ACC112 (cell line): ENCODE data around the gene ABLIM1.

Source experiments
- H2AFZ ChIP-seq: fragments of 200-600 bp; sonication (generic); one replicate; pipeline ENCODE4 v1.6.0; 2017; ENCODE audit warnings: antibody characterized with exemption, low read length; ENCODE audit not compliant: unreplicated experiment
- H3K27ac ChIP-seq: fragments of 200-600 bp; sonication (generic); 2 replicates; pipeline ENCODE4 v1.5.1; 2014; ENCODE audit warnings: low read depth, mild to moderate bottlenecking, antibody characterized with exemption, low read length, moderate library complexity
- H3K27me3 ChIP-seq: fragments of 200-600 bp; sonication (generic); 2 replicates; pipeline ENCODE4 v1.6.1; 2014; ENCODE audit warnings: mild to moderate bottlenecking, antibody characterized with exemption, low read length, moderate library complexity, mixed read lengths; ENCODE audit not compliant: insufficient read depth
- H3K36me3 ChIP-seq: fragments of 200-600 bp; sonication (generic); 2 replicates; pipeline ENCODE4 v1.6.1; 2016; ENCODE audit warnings: mild to moderate bottlenecking, antibody characterized with exemption, low read length, moderate library complexity, mixed read lengths; ENCODE audit not compliant: insufficient read depth
- H3K4me1 ChIP-seq: fragments of 200-600 bp; sonication (generic); one replicate; pipeline ENCODE4 v1.6.1; 2016; ENCODE audit warnings: low read length, mixed read lengths; ENCODE audit not compliant: insufficient read depth, unreplicated experiment, control insufficient read depth
- H3K4me3 ChIP-seq: fragments of 200-600 bp; sonication (generic); 2 replicates; pipeline ENCODE4 v1.5.1; 2014; ENCODE audit warnings: mild to moderate bottlenecking, low read depth, low read length
- H3K79me2 ChIP-seq: fragments of 200-600 bp; sonication (generic); one replicate; pipeline ENCODE4 v1.6.0; 2016; ENCODE audit warnings: low read length; ENCODE audit not compliant: control insufficient read depth, unreplicated experiment, insufficient read depth

The ABLIM1 gene

DNA sequence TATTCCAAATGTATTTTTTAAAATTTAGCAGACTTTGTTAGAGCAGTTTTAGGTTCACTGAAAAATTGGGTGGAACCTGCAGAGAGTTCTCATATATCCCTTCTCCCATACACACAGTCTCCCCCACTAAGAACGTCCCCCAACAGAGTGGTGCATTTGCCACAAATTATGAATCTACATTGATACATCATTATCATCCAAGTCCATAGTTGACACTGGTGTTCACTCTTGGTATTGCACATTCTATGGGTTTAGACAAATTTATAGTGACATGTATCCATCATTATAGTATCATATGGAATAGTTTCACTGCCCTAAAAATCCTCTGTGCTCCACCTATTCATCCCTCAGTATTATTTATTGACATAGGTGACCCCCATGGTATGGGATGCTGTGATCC is 156.4 kb downstream of the ABLIM1 start:
- no peak overlapping the region for H3K27ac ChIP-seq
- no peaks in the 10 kb centered on the region for H3K36me3 ChIP-seq
- no peaks in the 10 kb centered on the region for H3K79me2 ChIP-seq

DNA sequence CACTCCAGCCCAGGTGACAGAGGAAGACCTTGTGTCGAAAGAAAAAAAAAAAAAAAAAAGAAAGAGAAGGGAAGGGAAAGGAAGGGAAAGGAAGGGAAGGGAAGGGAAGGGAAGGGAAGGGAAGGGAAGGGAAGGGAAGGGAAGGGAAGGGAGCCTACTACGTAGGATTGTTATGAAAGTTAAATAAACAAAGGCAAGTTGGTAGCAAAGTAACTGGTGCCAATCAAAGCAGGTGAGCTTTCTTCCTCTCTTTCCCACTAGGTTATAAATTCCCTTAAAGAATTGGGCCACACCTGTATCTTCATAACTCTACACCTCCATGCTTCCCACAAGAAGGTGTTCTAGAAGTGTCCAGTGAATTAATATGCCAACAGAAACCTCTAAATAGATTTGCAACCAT is 157.4 kb downstream of the ABLIM1 start:
- H3K27me3 ChIP-seq: no peaks in the 10 kb centered on the region
- no peaks in the 10 kb centered on the region for H3K79me2 ChIP-seq
- H3K27ac ChIP-seq: no peak overlapping the region
- peaks cover 14% of the 10 kb centered on the region for H3K4me1 ChIP-seq
- H3K36me3 ChIP-seq: no peaks in the 10 kb centered on the region
- no peak overlapping the region for H3K4me3 ChIP-seq
- H2AFZ ChIP-seq: no peak overlapping the region

More for the DNA sequence above, 156.4 kb downstream of the ABLIM1 start:
- H3K4me1 ChIP-seq: peaks cover 18% of the 10 kb centered on the region
- H3K4me3 ChIP-seq: no peak overlapping the region
- H3K27me3 ChIP-seq: no peaks in the 10 kb centered on the region
- no peak overlapping the region for H2AFZ ChIP-seq

DNA sequence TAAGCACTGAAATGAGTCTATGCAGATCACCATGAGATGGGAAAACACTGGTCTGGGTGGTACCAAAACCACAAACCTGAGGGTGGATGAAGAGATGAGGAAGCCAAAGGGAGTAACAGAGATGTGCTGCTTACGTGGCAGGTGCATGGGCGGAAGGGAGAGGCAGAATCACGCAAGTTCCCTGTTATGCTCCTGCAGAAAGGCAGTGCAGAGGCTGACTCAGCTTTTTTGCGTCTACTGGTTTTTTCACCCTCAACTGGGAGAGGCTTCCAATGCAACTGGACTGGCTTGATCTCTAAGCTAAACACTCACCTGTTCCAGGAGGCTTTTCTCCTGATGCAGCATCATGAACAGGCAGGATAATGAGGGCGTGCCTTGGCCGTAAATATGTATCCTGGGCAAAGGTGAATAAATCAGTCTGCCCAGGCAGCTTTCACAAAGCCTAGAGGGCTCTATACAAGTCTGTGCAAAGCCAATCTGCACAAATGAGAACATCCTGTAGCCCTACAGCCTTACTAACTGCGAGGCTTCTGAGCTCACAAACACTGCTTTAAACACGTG is 158.4 kb downstream of the ABLIM1 start:
- H3K79me2 ChIP-seq: no peaks in the 10 kb centered on the region
- no peak overlapping the region for H3K4me3 ChIP-seq
- H3K4me1 ChIP-seq: peaks cover 4% of the 10 kb centered on the region
- no peaks in the 10 kb centered on the region for H3K27me3 ChIP-seq
- H2AFZ ChIP-seq: no peak overlapping the region
- no peaks in the 10 kb centered on the region for H3K36me3 ChIP-seq
- no peak overlapping the region for H3K27ac ChIP-seq

DNA sequence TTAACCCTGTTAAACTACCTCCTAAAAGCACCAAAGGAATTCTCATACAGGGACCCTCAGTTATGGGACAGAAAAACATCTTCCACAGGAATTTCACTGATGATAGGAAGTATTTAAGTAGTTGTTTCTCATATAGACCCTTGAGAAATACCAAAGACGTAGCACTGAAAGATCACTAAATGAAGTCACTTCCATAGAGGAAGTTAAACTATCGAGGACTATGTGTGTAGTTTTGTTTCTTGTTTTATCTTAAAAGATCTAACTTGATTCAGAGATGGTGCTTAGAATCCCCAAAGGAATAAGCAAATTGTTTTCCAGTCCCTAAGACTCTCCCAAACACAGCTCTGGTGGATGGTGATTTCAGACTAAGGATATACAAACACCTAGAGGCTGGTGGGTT is 159.0 kb downstream of the ABLIM1 start:
- no peak overlapping the region for H3K27ac ChIP-seq
- H3K4me3 ChIP-seq: no peak overlapping the region
- no peaks in the 10 kb centered on the region for H3K36me3 ChIP-seq
- no peaks in the 10 kb centered on the region for H3K79me2 ChIP-seq
- no peaks in the 10 kb centered on the region for H3K4me1 ChIP-seq
- H2AFZ ChIP-seq: no peak overlapping the region
- H3K27me3 ChIP-seq: no peaks in the 10 kb centered on the region

DNA sequence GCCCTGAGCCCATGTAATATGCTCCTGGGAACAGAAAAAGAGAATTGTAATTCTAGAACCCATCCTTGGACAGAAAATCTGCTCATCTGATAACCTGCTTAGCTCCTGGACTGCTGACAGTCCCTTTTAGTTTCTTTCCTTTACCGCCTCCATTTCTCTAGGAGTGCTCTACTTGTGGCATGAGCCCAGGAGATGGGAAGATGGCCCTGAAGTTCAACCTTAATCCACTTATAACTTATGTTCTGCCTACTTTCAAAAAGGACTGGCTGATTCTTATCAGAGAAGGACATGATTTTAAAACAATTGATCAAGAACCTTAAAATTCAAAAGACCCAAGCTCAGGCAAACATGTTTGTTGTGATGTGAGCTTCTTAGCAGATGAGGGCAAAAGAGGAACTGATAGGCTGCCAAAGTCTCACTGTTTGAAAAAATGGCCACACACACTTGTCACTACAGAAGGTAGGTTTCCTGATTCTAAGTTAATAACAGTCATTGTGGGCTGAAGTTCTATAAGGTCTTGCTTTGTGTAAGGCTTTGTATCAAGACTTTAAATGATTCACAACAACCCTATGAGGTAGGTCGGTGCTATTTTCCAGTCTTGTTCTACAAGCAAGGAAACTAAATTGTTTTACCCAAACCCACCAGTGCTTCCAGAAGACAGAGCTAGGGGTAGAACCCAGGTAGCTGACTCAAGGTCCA is 159.5 kb downstream of the ABLIM1 start:
- Histone ChIP-seq H3K36me3 (no peaks in the 10 kb centered on the region), H3K27me3 (no peaks in the 10 kb centered on the region), H3K4me1 (no peaks in the 10 kb centered on the region), H3K79me2 (no peaks in the 10 kb centered on the region), H2AFZ (no peak overlapping the region), H3K4me3 (no peak overlapping the region), H3K27ac (no peak overlapping the region)

DNA sequence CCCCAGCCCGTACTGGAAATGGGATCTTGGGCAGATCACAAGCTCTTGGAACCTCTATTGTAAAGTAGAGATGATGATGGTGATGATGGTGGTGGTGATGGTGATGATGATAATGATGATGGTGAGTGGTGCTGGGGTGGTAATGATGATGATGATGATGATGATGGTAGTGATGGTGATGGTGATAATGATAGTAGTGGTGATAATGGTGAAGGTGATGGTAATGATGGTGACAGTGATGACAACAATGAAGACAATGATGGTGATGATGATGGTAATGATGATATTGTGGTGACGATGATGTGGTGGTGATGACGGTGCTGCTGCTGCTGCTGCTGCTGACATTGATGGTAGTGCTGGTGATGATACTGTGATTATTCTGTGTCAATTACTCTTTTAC is 162.8 kb downstream of the ABLIM1 start:
- no peaks in the 10 kb centered on the region for H3K79me2 ChIP-seq
- H3K4me3 ChIP-seq: no peak overlapping the region
- no peaks in the 10 kb centered on the region for H3K27me3 ChIP-seq
- no peak overlapping the region for H2AFZ ChIP-seq
- no peak overlapping the region for H3K27ac ChIP-seq
- no peaks in the 10 kb centered on the region for H3K36me3 ChIP-seq
- H3K4me1 ChIP-seq: no peaks in the 10 kb centered on the region

DNA sequence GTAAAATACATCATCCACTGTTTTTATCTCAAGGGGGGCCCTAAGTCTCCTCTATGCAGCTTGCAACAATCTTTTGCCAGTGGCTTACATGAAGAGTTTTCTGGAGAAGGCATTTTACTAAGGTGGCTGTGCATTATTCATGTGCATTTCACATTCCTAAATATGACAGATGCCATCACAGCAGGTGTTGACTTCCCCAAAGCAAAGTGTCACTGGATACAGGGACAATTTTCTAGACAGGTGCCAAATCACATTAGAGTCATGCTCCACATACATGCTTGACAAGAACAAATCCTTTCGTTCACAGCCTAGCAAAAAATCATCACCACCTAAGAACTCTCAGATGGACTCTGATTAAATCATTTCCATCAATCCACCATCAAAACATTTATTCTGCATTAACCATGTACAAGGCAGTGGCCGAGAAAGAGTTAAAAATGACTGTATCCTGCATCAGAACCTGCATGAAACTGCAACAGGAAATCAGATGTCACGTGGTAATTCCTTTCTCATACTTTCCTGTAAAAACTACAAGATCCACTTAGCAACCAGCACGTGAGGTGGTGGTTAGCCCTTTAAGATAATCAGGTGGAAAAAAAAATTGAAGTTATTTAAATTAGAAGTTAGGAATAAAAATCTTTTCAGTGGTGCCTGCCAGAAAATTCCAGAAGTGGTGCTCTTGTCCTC is 165.6 kb downstream of the ABLIM1 start:
- Histone ChIP-seq H3K27me3 (no peaks in the 10 kb centered on the region), H3K4me3 (no peak overlapping the region), H2AFZ (no peak overlapping the region), H3K36me3 (no peaks in the 10 kb centered on the region), H3K4me1 (no peaks in the 10 kb centered on the region), H3K79me2 (no peaks in the 10 kb centered on the region), H3K27ac (no peak overlapping the region)

DNA sequence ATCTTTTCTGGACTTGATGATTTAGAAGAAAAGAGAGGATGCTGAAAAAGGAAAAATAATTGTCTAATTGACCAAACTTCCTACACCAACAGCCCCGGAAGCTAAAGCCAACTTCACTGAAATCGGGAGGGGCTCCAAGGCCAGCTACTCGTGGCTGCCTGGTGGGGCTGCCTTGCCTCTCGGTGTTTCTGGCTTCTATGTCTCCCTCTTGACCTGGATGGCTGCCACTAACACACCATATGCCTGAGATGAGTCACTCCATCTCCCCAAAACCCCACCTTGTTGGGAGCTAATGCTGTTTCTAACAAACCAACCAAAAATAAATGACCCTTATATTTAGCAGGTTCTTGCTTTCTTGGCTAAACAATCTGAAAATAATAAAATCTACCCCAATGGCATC is 166.1 kb downstream of the ABLIM1 start:
- H3K4me3 ChIP-seq: no peak overlapping the region
- no peaks in the 10 kb centered on the region for H3K79me2 ChIP-seq
- no peaks in the 10 kb centered on the region for H3K36me3 ChIP-seq
- H3K27me3 ChIP-seq: no peaks in the 10 kb centered on the region
- H2AFZ ChIP-seq: no peak overlapping the region
- H3K27ac ChIP-seq: no peak overlapping the region
- H3K4me1 ChIP-seq: no peaks in the 10 kb centered on the region

DNA sequence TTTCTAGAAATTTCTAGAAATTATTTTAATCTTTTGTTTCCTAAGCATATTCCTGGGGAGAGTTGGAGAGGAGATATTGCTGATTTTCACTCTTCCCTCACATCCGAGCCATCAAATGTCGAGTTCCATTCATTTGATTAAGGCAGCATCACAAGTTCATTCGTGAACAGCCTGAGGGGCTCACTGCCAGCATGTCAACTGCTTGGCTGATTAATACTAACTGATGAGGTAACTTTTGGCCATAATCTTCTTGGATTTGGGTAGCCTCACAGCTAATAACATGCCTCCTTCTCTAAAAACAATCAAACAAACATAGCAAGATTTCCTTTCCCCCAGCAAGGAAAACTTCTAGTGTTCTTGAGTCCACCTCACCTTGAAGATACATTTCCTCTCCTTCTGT is 166.7 kb downstream of the ABLIM1 start:
- Histone ChIP-seq H3K27me3 (no peaks in the 10 kb centered on the region), H3K79me2 (no peaks in the 10 kb centered on the region), H2AFZ (no peak overlapping the region), H3K36me3 (no peaks in the 10 kb centered on the region), H3K4me3 (no peak overlapping the region), H3K4me1 (no peaks in the 10 kb centered on the region), H3K27ac (no peak overlapping the region)

DNA sequence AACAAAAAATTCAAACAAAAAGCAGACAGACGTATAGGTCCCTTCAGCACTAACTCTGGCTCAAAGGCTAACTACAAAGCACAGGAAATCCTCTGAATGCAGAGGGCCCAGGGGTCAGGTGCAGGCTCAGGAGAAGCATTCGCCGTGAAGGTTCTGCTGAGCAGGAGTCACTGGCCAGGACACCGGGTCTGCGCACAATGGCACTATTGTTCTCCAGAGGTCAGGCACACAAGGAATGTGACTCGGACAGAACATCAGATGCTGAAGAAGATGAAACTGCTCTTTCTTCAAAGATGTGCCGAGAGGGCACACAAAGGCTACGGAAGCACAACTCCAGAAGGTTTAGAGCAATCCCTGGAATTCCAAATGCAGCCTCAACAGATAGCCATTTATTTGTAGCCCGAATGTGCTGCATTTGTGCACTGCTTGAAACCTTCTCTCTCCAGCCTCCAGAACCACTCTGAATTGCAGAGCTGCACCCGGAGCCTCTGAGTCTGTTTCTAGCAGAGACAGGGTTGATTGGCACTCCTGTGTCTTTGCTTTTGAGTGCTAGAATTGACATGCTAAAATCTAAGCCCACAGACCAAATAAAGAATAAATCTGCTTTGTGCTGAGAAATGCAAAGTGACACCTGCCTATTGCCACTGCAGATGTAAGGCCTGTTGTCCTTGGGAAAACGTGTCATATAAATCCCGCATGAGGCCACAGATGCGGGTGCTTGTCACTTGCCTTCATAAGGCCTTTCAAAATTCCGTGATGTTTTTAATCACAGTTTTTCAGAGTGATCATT is 168.4 kb downstream of the ABLIM1 start:
- H2AFZ ChIP-seq: no peak overlapping the region
- H3K4me1 ChIP-seq: no peaks in the 10 kb centered on the region
- H3K79me2 ChIP-seq: no peaks in the 10 kb centered on the region
- no peak overlapping the region for H3K4me3 ChIP-seq
- H3K27ac ChIP-seq: no peak overlapping the region
- no peaks in the 10 kb centered on the region for H3K27me3 ChIP-seq
- H3K36me3 ChIP-seq: 0 out of 2 replicates have a peak, but pooled peaks cover 5% of the 10 kb centered on the region
